Mesenchymal stem cell (in vitro differentiated cells and primary cell): ENCODE data around the gene DTNBP1.

Experiments
- DNase-seq: peaks from one replicate; pipeline ENCODE4 v3.0.0-alpha.2; 2013
- H2AFZ ChIP-seq: one replicate; pipeline ENCODE4 v1.6.1; 2013; ENCODE audit warnings: low read depth, mild to moderate bottlenecking, control low read depth, inconsistent platforms, low read length, moderate library complexity
- H2AK5ac ChIP-seq: 2 replicates; pipeline ENCODE4 v1.6.1; 2013; ENCODE audit warnings: low read length, moderate library complexity, mild to moderate bottlenecking, inconsistent platforms; ENCODE audit not compliant: severe bottlenecking
- H2BK120ac ChIP-seq: one replicate; pipeline ENCODE4 v1.6.1; 2013; ENCODE audit warnings: low read depth, mild to moderate bottlenecking, inconsistent platforms, low read length, moderate library complexity
- H2BK12ac ChIP-seq, 2 experiments: one replicate each; pipeline ENCODE4 v1.6.1; 2013; ENCODE audit warnings: inconsistent platforms in 2 of 2, low read length in 2 of 2, mild to moderate bottlenecking in 2 of 2, moderate library complexity in 2 of 2, control low read depth in 1 of 2
- H2BK15ac ChIP-seq: one replicate; pipeline ENCODE4 v1.6.1; 2013; ENCODE audit warnings: mild to moderate bottlenecking, low read depth, inconsistent platforms; ENCODE audit not compliant: poor library complexity, severe bottlenecking
- H2BK5ac ChIP-seq: 2 replicates; pipeline ENCODE4 v1.6.1; 2013; ENCODE audit warnings: low read depth, mild to moderate bottlenecking, low read length, control low read depth, inconsistent platforms; ENCODE audit not compliant: poor library complexity, severe bottlenecking
- H3K14ac ChIP-seq, 2 experiments: one replicate each; pipeline ENCODE4 v1.6.1; 2013; ENCODE audit warnings: inconsistent platforms in 2 of 2, low read length in 2 of 2, control low read depth in 1 of 2, mild to moderate bottlenecking in 1 of 2, moderate library complexity in 1 of 2
- H3K18ac ChIP-seq, 2 experiments: one replicate each; pipeline ENCODE4 v1.6.1; 2013; ENCODE audit warnings: inconsistent platforms in 2 of 2, low read length in 2 of 2, control low read depth in 1 of 2, low read depth in 1 of 2, mild to moderate bottlenecking in 1 of 2
- H3K23ac ChIP-seq, 2 experiments: one replicate each; pipeline ENCODE4 v1.6.1; 2013; ENCODE audit warnings: inconsistent platforms in 2 of 2, low read length in 2 of 2, mild to moderate bottlenecking in 2 of 2, moderate library complexity in 2 of 2, control low read depth in 1 of 2
- H3K27ac ChIP-seq: 2 replicates; pipeline ENCODE4 v1.5.1; 2013; ENCODE audit warnings: mild to moderate bottlenecking, moderate library complexity, low read length, control low read depth, inconsistent platforms; ENCODE audit not compliant: poor library complexity, severe bottlenecking
- H3K27me3 ChIP-seq, 2 experiments: 2 replicates each; pipeline versions ENCODE4 v1.6.1 to v1.7.0; 2013; ENCODE audit warnings: low read length in 2 of 2, mild to moderate bottlenecking in 2 of 2, moderate library complexity in 2 of 2, control low read depth in 1 of 2, inconsistent platforms in 1 of 2; ENCODE audit not compliant: control insufficient read depth in 1 of 2, insufficient read depth in 1 of 2
- H3K36me3 ChIP-seq, 2 experiments: 2 replicates each; pipeline versions ENCODE4 v1.6.1 to v1.7.0; 2013; ENCODE audit warnings: low read length in 2 of 2, control low read depth in 1 of 2, inconsistent platforms in 1 of 2, low read depth in 1 of 2, mild to moderate bottlenecking in 1 of 2; ENCODE audit not compliant: insufficient read depth in 2 of 2, control insufficient read depth in 1 of 2
- H3K4ac ChIP-seq, 2 experiments: one replicate each; pipeline ENCODE4 v1.6.1; 2013; ENCODE audit warnings: inconsistent platforms in 2 of 2, low read length in 2 of 2, mild to moderate bottlenecking in 2 of 2, moderate library complexity in 2 of 2, control low read depth in 1 of 2, low read depth in 1 of 2
- H3K4me1 ChIP-seq: 2 replicates; pipeline ENCODE4 v1.6.1; 2013; ENCODE audit warnings: low read depth, low read length, control low read depth; ENCODE audit not compliant: control insufficient read depth, insufficient read depth
- H3K4me2 ChIP-seq: 2 replicates; pipeline ENCODE4 v1.6.1; 2013; ENCODE audit warnings: low read length, mild to moderate bottlenecking, inconsistent platforms; ENCODE audit not compliant: poor library complexity, severe bottlenecking
- H3K4me3 ChIP-seq, 2 experiments: 2 replicates each; pipeline versions ENCODE4 v1.5.1 to v1.7.0; 2013; ENCODE audit warnings: low read length in 2 of 2, mild to moderate bottlenecking in 2 of 2, control low read depth in 1 of 2, low read depth in 1 of 2; ENCODE audit not compliant: insufficient read depth in 1 of 2
- H3K79me1 ChIP-seq: replicated peaks from 2 replicates; pipeline ENCODE4 v1.6.1; 2013; ENCODE audit warnings: mild to moderate bottlenecking, control low read depth, low read length, inconsistent platforms; ENCODE audit not compliant: poor library complexity, severe bottlenecking
- H3K9ac ChIP-seq: 2 replicates; pipeline ENCODE4 v1.7.0; 2013; ENCODE audit warnings: mild to moderate bottlenecking, low read length, moderate library complexity
- H3K9me3 ChIP-seq: 2 replicates; pipeline ENCODE4 v1.7.0; 2013; ENCODE audit warnings: mild to moderate bottlenecking, low read length; ENCODE audit not compliant: control insufficient read depth
- H4K8ac ChIP-seq: one replicate; pipeline ENCODE4 v1.6.1; 2013; ENCODE audit warnings: inconsistent platforms, mild to moderate bottlenecking, low read length, moderate library complexity
- H4K91ac ChIP-seq: one replicate; pipeline ENCODE4 v1.6.1; 2013; ENCODE audit warnings: mild to moderate bottlenecking, low read length, inconsistent platforms
- WGBS: methylation state at CpG from one replicate; pipeline ENCODE4 v1.1.7; 2013; ENCODE audit warnings: mixed read lengths; 5-methylcytosine and 5-hydroxymethylcytosine counted together

DTNBP1 gene

GRCh38 chr6:15500078-15500740 lies 162.6 kb downstream of the DTNBP1 start:
- Histone ChIP-seq H3K27ac (no peak overlapping the region), H4K91ac (no peak overlapping the region), H3K27me3 (no peaks in the 10 kb centered on the region), H3K79me1 (peaks cover 26% of the 10 kb centered on the region), H3K4ac (no peak overlapping the region), H3K36me3 (peaks cover 63 to 75% of the 10 kb centered on the region in 2 experiments), H3K23ac (no peak overlapping the region), H3K4me3 (no peak overlapping the region), H2BK5ac (no peak overlapping the region), H2BK12ac (no peak overlapping the region), H3K14ac (no peak overlapping the region), H2BK15ac (no peak overlapping the region), H2AK5ac (no peak overlapping the region), H3K9ac (no peak overlapping the region), H3K4me1 (peaks cover 26% of the 10 kb centered on the region), H3K9me3 (no peaks in the 10 kb centered on the region), H4K8ac (no peak overlapping the region), H2BK120ac (no peak overlapping the region), H2AFZ (no peak overlapping the region), H3K4me2 (no peak overlapping the region), H3K18ac (no peak overlapping the region)
- 93% methylated on average over 16 of the region's 16 CpGs for WGBS
- no peak for DNase-seq

- H4K91ac ChIP-seq: no peak overlapping the region
- H4K8ac ChIP-seq: peak overlapping the region; percentile 7
- no peak overlapping the region for H3K4ac ChIP-seq
- no peak overlapping the region for H2BK12ac ChIP-seq
- H3K36me3 ChIP-seq: peaks cover 63 to 75% of the 10 kb centered on the region in 2 experiments
- no peaks in the 10 kb centered on the region for H3K27me3 ChIP-seq
- no peak overlapping the region for H2AK5ac ChIP-seq
- H3K9ac ChIP-seq: no peak overlapping the region
- H3K4me3 ChIP-seq: no peak overlapping the region
- H2AFZ ChIP-seq: no peak overlapping the region
- WGBS: 99% methylated on average over 6 of the region's 9 CpGs
- no peak overlapping the region for H2BK15ac ChIP-seq
- H2BK120ac ChIP-seq: no peak overlapping the region
- no peak overlapping the region for H3K18ac ChIP-seq
- H3K4me2 ChIP-seq: no peak overlapping the region
- H3K23ac ChIP-seq: no peak overlapping the region
- H2BK5ac ChIP-seq: no peak overlapping the region
- H3K27ac ChIP-seq: no peak overlapping the region
- H3K9me3 ChIP-seq: no peaks in the 10 kb centered on the region
- peak overlapping the region in 1 of 2 experiments; percentile 69 for H3K14ac ChIP-seq
- no peak for DNase-seq
- H3K4me1 ChIP-seq: peaks cover 26% of the 10 kb centered on the region
- H3K79me1 ChIP-seq: peaks cover 31% of the 10 kb centered on the region
These were observed 163.2 kb downstream of the DTNBP1 start for GRCh38 chr6:15499591-15499990.

GRCh38 chr6:15499125-15499524 lies 163.7 kb downstream of the DTNBP1 start:
- Histone ChIP-seq H3K14ac (no peak overlapping the region), H2BK12ac (no peak overlapping the region), H3K36me3 (peaks cover 63 to 75% of the 10 kb centered on the region in 2 experiments), H3K4me1 (peaks cover 21% of the 10 kb centered on the region), H3K18ac (no peak overlapping the region), H2BK15ac (no peak overlapping the region), H3K4me3 (no peak overlapping the region), H3K79me1 (peaks cover 33% of the 10 kb centered on the region), H3K4me2 (no peak overlapping the region), H3K27me3 (no peaks in the 10 kb centered on the region), H2AK5ac (no peak overlapping the region), H3K27ac (no peak overlapping the region), H3K23ac (no peak overlapping the region), H2BK5ac (no peak overlapping the region), H3K4ac (no peak overlapping the region), H3K9me3 (no peaks in the 10 kb centered on the region), H2BK120ac (no peak overlapping the region), H4K91ac (no peak overlapping the region), H2AFZ (no peak overlapping the region), H3K9ac (no peak overlapping the region), H4K8ac (no peak overlapping the region)
- DNase-seq: no peak
- 97% methylated on average over 12 of the region's 12 CpGs for WGBS

GRCh38 chr6:15498640-15499039 lies 164.2 kb downstream of the DTNBP1 start:
- Histone ChIP-seq H3K18ac (no peak overlapping the region), H2BK15ac (no peak overlapping the region), H3K36me3 (peaks cover 63 to 73% of the 10 kb centered on the region in 2 experiments), H2BK5ac (no peak overlapping the region), H3K79me1 (peaks cover 30% of the 10 kb centered on the region), H2BK120ac (no peak overlapping the region), H3K4me3 (no peak overlapping the region), H3K9me3 (no peaks in the 10 kb centered on the region), H3K4me2 (no peak overlapping the region), H4K91ac (no peak overlapping the region), H2BK12ac (no peak overlapping the region), H2AFZ (no peak overlapping the region), H4K8ac (no peak overlapping the region), H3K23ac (no peak overlapping the region), H3K27ac (no peak overlapping the region), H3K14ac (no peak overlapping the region), H3K4me1 (peaks cover 17% of the 10 kb centered on the region), H2AK5ac (no peak overlapping the region), H3K9ac (no peak overlapping the region), H3K27me3 (no peaks in the 10 kb centered on the region), H3K4ac (no peak overlapping the region)
- DNase-seq: no peak
- 97% methylated on average over 12 of the region's 12 CpGs for WGBS
